OCI-LY3 (cell line): ENCODE results near the gene COA3.

Experiments used
- EZH2phosphoT487 ChIP-seq: fragments of 200-600 bp; shearing (Covaris generic); IDR thresholded peaks from 2 replicates; pipeline ENCODE4 v1.6.1; 2018; ENCODE audit warnings: antibody characterized with exemption, mixed run types, low read depth
- TF ChIP-seq, protein P1 (sequence below): fragments of 200-600, 300-600 bp; sonication (generic); IDR thresholded peaks from 2 replicates; pipeline ENCODE4 v1.5.1; 2014; ENCODE audit warnings: antibody characterized with exemption, low read length, low read depth

GRCh38 chr17:42821176-42821575 is 22.7 kb upstream of the COA3 start:
- TF ChIP-seq, protein P1, sequence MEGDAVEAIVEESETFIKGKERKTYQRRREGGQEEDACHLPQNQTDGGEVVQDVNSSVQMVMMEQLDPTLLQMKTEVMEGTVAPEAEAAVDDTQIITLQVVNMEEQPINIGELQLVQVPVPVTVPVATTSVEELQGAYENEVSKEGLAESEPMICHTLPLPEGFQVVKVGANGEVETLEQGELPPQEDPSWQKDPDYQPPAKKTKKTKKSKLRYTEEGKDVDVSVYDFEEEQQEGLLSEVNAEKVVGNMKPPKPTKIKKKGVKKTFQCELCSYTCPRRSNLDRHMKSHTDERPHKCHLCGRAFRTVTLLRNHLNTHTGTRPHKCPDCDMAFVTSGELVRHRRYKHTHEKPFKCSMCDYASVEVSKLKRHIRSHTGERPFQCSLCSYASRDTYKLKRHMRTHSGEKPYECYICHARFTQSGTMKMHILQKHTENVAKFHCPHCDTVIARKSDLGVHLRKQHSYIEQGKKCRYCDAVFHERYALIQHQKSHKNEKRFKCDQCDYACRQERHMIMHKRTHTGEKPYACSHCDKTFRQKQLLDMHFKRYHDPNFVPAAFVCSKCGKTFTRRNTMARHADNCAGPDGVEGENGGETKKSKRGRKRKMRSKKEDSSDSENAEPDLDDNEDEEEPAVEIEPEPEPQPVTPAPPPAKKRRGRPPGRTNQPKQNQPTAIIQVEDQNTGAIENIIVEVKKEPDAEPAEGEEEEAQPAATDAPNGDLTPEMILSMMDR: no peak
- TF ChIP-seq EZH2phosphoT487: no peak
